ENCODE measurements around the gene IDUA.

Gene IDUA

DNA sequence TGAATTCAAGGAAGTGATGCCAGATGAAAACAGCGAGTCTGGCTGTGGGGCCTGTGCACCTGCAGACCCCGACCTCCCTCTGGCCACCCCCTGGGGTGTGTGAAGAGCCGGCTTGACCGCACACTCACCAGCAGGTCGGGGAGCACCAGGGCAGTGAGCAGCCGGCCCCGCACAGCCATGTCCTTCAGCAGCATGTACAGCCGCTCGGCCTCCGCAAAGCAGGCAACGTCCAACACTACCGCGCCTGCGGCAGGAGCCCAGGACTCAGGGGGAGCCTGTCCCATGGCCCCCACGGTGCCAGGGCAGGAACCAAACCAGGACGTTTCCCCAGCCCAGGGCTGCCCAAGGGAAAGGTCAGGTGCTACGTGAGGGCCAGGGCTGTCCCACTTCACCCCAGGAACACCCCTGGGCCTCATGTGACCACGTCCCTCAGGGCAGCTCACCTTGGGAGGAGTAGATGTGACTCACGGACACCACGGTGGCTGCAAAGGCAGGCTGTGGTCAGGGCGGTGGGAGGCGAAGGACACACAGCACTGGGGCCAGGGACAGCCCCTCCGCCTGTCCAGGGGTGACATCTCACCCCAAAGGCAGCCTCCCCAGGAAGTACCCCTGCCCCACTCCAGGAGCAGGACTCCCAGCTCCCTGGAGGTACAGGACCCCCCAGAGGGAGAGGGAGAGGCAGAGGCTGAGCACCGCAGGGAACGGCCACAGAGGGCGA, 21.6 kb upstream of the IDUA start:
- in situ Hi-C loops (cut with MboI; ENCODE audit: low sequenced_read_pairs, unreplicated experiment) = no loop called here
- no peak for TF ChIP-seq CTCF (IDR thresholded peaks at IDR 0.05; ENCODE audit: borderline replicate concordance, control extremely low read depth, extremely low read depth, insufficient read depth, missing control alignments)
- no peak for DNase-seq (ENCODE audit: low spot score)

- in situ Hi-C loops (cut with MboI; ENCODE audit: low sequenced_read_pairs, unreplicated experiment) = no loop called here
- no peak for TF ChIP-seq CTCF (IDR thresholded peaks at IDR 0.05; ENCODE audit: borderline replicate concordance, control extremely low read depth, extremely low read depth, insufficient read depth, missing control alignments)
- DNase-seq (ENCODE audit: low spot score) = no peak
Observed at GRCh38 chr4:965766-966134, 21.1 kb upstream of the IDUA start.

GRCh38 chr4:966266-967112, 20.4 kb upstream of the IDUA start:
- no peak for DNase-seq (ENCODE audit: low spot score)
- in situ Hi-C loops (cut with MboI; ENCODE audit: low sequenced_read_pairs, unreplicated experiment) = no loop called here
- TF ChIP-seq CTCF (IDR thresholded peaks at IDR 0.05; ENCODE audit: borderline replicate concordance, control extremely low read depth, extremely low read depth, insufficient read depth, missing control alignments) = no peak

GRCh38 chr4:967113-968104, 19.4 kb upstream of the IDUA start:
- no peak for DNase-seq (ENCODE audit: low spot score)
- in situ Hi-C loops (cut with MboI; ENCODE audit: low sequenced_read_pairs, unreplicated experiment) = no loop called here
- TF ChIP-seq CTCF (IDR thresholded peaks at IDR 0.05; ENCODE audit: borderline replicate concordance, control extremely low read depth, extremely low read depth, insufficient read depth, missing control alignments) = no peak

DNA sequence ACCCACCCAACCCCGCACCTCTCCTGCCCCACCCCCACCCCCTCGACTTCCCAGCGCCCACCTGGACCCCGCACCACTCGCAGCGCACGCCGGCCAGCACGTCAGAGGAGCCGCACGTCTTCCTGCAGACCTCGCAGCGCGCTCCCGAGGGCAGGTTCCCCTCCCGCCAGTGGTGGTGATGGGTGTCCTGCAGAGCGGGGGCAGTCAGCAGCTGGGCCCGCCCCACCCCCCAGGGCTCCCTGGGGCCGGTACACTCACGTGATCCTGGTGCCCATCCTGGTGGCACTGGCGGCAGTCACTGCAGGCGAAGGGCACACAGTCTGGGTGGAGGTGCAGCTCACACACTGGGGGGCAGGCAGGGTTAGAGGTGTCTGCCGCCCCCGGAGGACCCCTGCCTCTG, 18.6 kb upstream of the IDUA start:
- TF ChIP-seq CTCF (IDR thresholded peaks at IDR 0.05; ENCODE audit: borderline replicate concordance, control extremely low read depth, extremely low read depth, insufficient read depth, missing control alignments) = no peak
- in situ Hi-C loops (cut with MboI; ENCODE audit: low sequenced_read_pairs, unreplicated experiment) = no loop called here
- no peak for DNase-seq (ENCODE audit: low spot score)
